Measurements from ENCODE around the gene POU2F1. TPM values are rescaled to one million over a fixed set of nuclear protein-coding genes. Genes with fewer than 3 reads are reported as not detected.
"Not testable (repeated sequence)": the region's sequence is repeated elsewhere in the genome, so short reads cannot be mapped to it uniquely, and the experiment has no call there.

POU2F1 gene
- total RNA-seq, 1 donor from 2014 or later, result 68.0 TPM

DNA sequence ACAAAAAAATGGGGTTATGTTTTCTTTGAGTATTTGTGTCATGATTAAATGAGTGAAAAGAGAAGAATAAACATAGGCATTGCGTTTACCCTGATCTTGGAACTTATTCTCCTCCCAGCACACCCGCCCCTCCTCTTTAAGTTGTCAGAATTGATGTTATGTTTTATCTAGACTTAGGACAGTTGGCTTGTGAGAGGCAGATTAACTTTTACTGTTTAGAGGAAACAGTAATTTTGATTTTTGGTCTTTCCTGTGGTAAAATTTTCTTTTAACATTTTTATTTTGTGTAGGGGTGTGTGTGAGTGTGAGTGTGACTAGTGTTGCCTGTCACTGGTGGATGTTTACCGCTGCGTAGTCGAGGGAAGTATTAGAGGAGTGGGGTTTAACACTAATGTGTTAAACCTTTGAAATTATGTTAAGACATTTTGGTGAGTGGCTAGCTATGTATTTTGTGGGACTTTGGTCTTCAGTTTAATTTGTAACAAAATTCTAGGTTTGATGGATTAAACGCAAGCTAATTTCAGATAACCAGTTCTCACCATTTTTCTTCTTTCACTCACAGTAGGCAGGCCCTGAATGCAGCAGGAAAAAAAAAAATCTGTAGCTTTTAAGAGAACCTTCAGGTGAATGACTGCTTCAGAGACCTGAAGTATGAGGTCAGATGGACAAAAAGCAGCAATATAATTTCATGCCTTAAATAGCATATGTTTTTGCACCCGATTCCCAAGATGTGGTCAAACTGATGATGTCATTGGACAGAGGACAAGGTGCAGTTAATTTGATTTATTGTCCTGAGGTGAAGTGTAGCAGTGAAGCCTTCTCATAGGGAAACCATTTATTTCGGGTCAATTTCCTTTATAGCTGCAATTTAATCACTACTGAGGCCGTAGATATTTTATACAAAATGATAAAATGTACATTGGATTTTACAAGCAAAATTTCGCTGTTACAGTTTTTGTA lies 2.7 kb downstream of the POU2F1 start:
- Histone ChIP-seq H4K20me1 (ENCODE audit: low read depth) (peaks cover 63% of the 10 kb centered on the region), H3K79me2 (ENCODE audit: low read depth) (peaks cover 77% of the 10 kb centered on the region), H3K27ac (no peak overlapping the region), H3K9ac (no peak overlapping the region), H3K4me3 (peak overlapping the region; percentile 82), H3K36me3 (no peaks in the 10 kb centered on the region), H3K4me1 (peaks cover 65% of the 10 kb centered on the region), H3F3A (ENCODE audit: low read depth) (peaks cover 32% of the 10 kb centered on the region), H3K4me2 (peak overlapping the region; percentile 84), H3K27me3 (no peaks in the 10 kb centered on the region), H3K9me3 (ENCODE audit: low read depth) (no peaks in the 10 kb centered on the region), H2AFZ (replicated peaks) (no peak overlapping the region)
- TF ChIP-seq, protein P1, sequence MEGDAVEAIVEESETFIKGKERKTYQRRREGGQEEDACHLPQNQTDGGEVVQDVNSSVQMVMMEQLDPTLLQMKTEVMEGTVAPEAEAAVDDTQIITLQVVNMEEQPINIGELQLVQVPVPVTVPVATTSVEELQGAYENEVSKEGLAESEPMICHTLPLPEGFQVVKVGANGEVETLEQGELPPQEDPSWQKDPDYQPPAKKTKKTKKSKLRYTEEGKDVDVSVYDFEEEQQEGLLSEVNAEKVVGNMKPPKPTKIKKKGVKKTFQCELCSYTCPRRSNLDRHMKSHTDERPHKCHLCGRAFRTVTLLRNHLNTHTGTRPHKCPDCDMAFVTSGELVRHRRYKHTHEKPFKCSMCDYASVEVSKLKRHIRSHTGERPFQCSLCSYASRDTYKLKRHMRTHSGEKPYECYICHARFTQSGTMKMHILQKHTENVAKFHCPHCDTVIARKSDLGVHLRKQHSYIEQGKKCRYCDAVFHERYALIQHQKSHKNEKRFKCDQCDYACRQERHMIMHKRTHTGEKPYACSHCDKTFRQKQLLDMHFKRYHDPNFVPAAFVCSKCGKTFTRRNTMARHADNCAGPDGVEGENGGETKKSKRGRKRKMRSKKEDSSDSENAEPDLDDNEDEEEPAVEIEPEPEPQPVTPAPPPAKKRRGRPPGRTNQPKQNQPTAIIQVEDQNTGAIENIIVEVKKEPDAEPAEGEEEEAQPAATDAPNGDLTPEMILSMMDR (IDR thresholded peaks at IDR 0.05), result no peak
- TF ChIP-seq EZH2phosphoT487 (IDR thresholded peaks at IDR 0.05) (no peak), EZH2 (IDR thresholded peaks at IDR 0.05) (no peak)
- Mint-ChIP-seq H3K27ac (peak overlapping the region; percentile 14), H3K4me1 (peaks cover 37% of the 10 kb centered on the region), H3K27me3 (ENCODE audit: insufficient read depth, low read depth) (peaks cover 6% of the 10 kb centered on the region), H3K36me3 (no peaks in the 10 kb centered on the region), H3K9me3 (peaks cover 2% of the 10 kb centered on the region), H3K4me3 (peak overlapping the region; percentile 97)
- no peak for DNase-seq (ENCODE audit: low spot score)

- not testable (repeated sequence) for H3K36me3 Mint-ChIP-seq; DNase-seq (ENCODE audit: low spot score); H3K27me3 Mint-ChIP-seq (ENCODE audit: insufficient read depth, low read depth); H3K4me2 ChIP-seq; H2AFZ ChIP-seq (replicated peaks); H3K4me3 Mint-ChIP-seq; H3K9me3 ChIP-seq (ENCODE audit: low read depth); H3K27me3 ChIP-seq; H3K27ac Mint-ChIP-seq; H3K27ac ChIP-seq; H3K9ac ChIP-seq; H3K9me3 Mint-ChIP-seq; H3K4me3 ChIP-seq; H3K36me3 ChIP-seq
- Histone ChIP-seq H3K4me1 (peaks cover 67% of the 10 kb centered on the region), H3F3A (ENCODE audit: low read depth) (peaks cover 24% of the 10 kb centered on the region), H4K20me1 (ENCODE audit: low read depth) (peaks cover 77% of the 10 kb centered on the region), H3K79me2 (ENCODE audit: low read depth) (peaks cover 91% of the 10 kb centered on the region)
- H3K4me1 Mint-ChIP-seq, result peaks cover 31% of the 10 kb centered on the region
These were observed 4.1 kb downstream of the POU2F1 start for GRCh38 chr1:167224734-167225235.

GRCh38 chr1:167225920-167226319 lies 5.2 kb downstream of the POU2F1 start:
- peaks cover 100% of the 10 kb centered on the region for H3K79me2 ChIP-seq (ENCODE audit: low read depth)
- H3K9me3 ChIP-seq (ENCODE audit: low read depth), result no peaks in the 10 kb centered on the region
- H3K27me3 ChIP-seq, result no peaks in the 10 kb centered on the region
- peak overlapping the region; percentile 42 for H3K4me2 ChIP-seq
- peaks cover 31% of the 10 kb centered on the region for H3K4me1 Mint-ChIP-seq
- DNase-seq (ENCODE audit: low spot score), result no peak
- H3K9ac ChIP-seq, result no peak overlapping the region
- H3K36me3 ChIP-seq, result no peaks in the 10 kb centered on the region
- no peak overlapping the region for H3K4me3 ChIP-seq
- H3K9me3 Mint-ChIP-seq, result peaks cover 2% of the 10 kb centered on the region
- TF ChIP-seq EZH2 (IDR thresholded peaks at IDR 0.05) (no peak), EZH2phosphoT487 (IDR thresholded peaks at IDR 0.05) (no peak)
- TF ChIP-seq, protein P1 (IDR thresholded peaks at IDR 0.05), result no peak
- peaks cover 15% of the 10 kb centered on the region for H3F3A ChIP-seq (ENCODE audit: low read depth)
- no peaks in the 10 kb centered on the region for H3K36me3 Mint-ChIP-seq
- no peak overlapping the region for H3K27ac ChIP-seq
- H3K4me1 ChIP-seq, result peaks cover 72% of the 10 kb centered on the region
- H3K4me3 Mint-ChIP-seq, result no peak overlapping the region
- H3K27ac Mint-ChIP-seq, result no peak overlapping the region
- no peak overlapping the region for H2AFZ ChIP-seq (replicated peaks)
- H4K20me1 ChIP-seq (ENCODE audit: low read depth), result peaks cover 88% of the 10 kb centered on the region
- H3K27me3 Mint-ChIP-seq (ENCODE audit: insufficient read depth, low read depth), result peaks cover 4% of the 10 kb centered on the region

Data from neural progenitor cell (in vitro differentiated cells).